SJCRH30 (cell line): Measurements from ENCODE around the gene UTF1. TPM values are rescaled to one million over a fixed set of nuclear protein-coding genes. Genes with fewer than 3 reads are reported as not detected.
"Not testable (repeated sequence)": the region's sequence is repeated elsewhere in the genome, so short reads cannot be mapped to it uniquely, and the experiment has no call there.

Experiments used
- DNase-seq, 2 experiments: peaks; one replicate each; pipeline ENCODE4 v3.0.0-alpha.2; 2015 to 2020
- H3K27ac ChIP-seq: fragments of 250-450 bp; sonication (Bioruptor Pico); 2 replicates; pipeline ENCODE4 v1.5.1; 2020; ENCODE audit warnings: mild to moderate bottlenecking, moderate library complexity
- H3K27me3 ChIP-seq: fragments of 250-450 bp; sonication (Bioruptor Pico); 2 replicates; pipeline ENCODE4 v1.5.1; 2020; ENCODE audit warnings: mild to moderate bottlenecking, moderate library complexity
- H3K36me3 ChIP-seq: fragments of 250-450 bp; sonication (Bioruptor Pico); 2 replicates; pipeline ENCODE4 v1.5.1; 2020; ENCODE audit warnings: mild to moderate bottlenecking, moderate library complexity
- H3K4me1 ChIP-seq: fragments of 250-450 bp; sonication (Bioruptor Pico); 2 replicates; pipeline ENCODE4 v1.5.1; 2020; ENCODE audit warnings: mild to moderate bottlenecking, moderate library complexity
- H3K4me3 ChIP-seq: fragments of 250-450 bp; sonication (Bioruptor Pico); 2 replicates; pipeline ENCODE4 v1.5.1; 2020; ENCODE audit warnings: mild to moderate bottlenecking, moderate library complexity
- H3K9me3 ChIP-seq: fragments of 250-450 bp; sonication (Bioruptor Pico); replicated peaks from 2 replicates; pipeline ENCODE4 v1.5.1; 2020; ENCODE audit warnings: mild to moderate bottlenecking, moderate library complexity
- total RNA-seq: library from RNA; depleted of rRNA; stranded (reverse); fragments of >200 nt; shearing (Covaris generic); gene quantifications from 2 replicates; pipeline ENCODE4 v1.2.3, GENCODE V29; 2014

Gene UTF1
- total RNA-seq, 1 experiment from 2014 or later: not detected

DNA sequence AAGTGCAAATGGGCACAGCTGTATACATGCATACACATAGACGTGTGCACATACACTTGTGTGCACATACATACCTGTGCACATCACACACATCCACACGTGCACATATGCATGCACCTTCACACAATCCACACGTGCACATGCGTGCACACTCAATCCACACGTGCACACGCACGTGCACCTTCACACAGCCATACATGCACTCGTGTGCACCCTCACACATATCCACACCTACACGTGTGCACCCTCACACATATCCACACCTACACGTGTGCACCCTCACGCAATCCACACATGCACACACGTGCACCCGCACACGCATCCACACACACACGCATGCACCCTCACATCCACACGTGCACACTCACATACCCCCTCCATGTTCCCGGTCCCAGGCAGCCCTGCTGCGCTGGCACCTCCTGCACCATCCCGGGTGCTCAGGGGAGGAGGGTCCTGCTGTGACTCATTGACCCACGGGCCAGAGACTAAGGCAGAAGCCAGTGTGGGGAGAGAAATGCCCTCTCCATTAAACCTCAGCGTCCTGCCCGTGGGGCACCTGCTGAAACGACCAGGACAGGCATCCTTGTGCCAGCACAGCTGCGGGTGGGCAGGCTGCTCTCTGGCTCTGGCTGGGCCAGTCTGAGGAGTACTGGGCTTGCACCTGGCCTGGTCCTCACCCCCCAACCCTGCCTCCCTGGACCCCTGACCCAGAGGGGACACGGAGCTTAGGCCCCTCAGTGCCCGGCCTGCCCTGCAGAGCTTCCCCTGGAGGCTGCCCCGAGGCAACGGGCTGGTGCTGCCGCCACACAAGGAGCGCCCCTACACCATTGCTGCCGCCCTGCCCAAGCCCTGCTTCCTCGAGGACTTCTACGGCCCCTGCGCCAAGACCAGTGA is 17.8 kb upstream of the UTF1 start:
- no peaks in the 10 kb centered on the region for H3K27me3 ChIP-seq
- no peak overlapping the region for H3K4me3 ChIP-seq
- H3K4me1 ChIP-seq: no peaks in the 10 kb centered on the region
- no peaks in the 10 kb centered on the region for H3K36me3 ChIP-seq
- H3K27ac ChIP-seq: no peak overlapping the region
- DNase-seq: no peak
- H3K9me3 ChIP-seq: no peaks in the 10 kb centered on the region

DNA sequence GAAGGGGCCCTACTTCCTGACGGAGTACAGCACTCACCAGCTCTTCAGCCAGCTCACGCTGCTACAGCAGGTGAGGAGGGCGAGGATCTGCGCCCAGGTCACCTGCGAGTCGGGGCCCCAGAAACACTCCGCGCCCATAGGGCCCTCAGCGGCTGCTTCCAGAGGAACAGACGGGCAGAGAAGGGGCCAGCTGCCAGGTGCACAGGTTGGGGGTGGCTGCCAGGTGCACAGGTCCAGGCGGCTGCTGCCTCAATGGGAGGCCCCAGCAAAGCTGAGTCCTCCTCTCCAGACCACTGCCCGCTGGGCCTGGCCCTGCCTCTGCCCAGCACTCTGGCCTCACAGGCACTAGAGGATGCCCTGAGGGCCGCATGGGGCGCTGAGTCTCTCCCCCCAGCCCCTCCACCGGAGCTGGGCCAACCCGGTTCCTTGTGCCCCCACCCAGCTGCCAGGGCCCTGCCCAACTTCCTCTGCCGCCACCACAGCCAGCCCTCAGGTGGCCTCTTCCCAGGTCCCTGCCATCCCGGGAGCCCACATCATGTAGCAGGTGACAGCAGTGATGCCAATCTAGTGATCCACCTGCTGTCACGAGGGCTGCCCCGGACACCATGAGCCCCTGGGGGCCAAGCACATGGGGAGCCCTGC is 17.0 kb upstream of the UTF1 start:
- H3K27ac ChIP-seq: no peak overlapping the region
- H3K4me3 ChIP-seq: no peak overlapping the region
- H3K9me3 ChIP-seq: no peaks in the 10 kb centered on the region
- H3K27me3 ChIP-seq: no peaks in the 10 kb centered on the region
- no peaks in the 10 kb centered on the region for H3K36me3 ChIP-seq
- DNase-seq: no peak
- no peaks in the 10 kb centered on the region for H3K4me1 ChIP-seq

DNA sequence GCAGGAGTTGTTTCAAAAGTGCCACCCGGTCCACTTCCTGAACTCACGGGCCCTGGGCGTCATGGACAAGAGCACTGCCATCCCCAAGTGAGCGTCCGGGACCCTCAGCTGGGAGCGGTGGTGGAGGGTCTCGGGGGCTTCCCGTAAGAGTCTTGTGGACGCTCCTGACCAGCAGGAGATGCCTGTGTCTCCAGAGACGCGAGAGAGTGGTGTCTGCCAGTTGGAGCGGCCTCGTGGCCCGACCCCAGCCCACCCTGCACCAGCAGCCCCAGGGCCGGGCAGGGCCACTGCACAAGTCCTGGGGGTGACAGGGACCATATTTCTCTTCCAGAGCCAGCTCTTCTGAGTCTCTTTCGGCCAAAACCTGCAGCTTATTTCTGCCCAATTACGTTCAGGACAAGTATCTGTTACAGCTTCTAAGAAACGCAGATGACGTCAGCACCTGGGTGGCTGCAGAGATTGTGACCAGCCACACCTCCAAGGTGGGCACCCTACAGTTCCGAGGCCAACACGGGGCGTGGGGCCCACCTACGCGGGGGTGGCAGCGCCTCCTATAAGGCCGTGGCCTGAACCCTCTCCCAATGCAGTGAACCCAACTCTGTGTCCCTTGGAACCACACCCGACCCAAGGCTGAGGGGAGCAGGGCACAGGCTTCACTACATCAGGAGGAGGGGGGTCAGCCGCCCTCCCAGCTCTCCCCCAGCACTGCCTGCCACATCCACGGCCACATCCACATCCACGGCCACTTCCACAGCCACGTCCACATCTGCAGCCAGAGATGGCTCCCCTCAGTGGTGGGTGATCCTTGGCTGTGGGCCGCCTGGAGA is 16.2 kb upstream of the UTF1 start:
- Histone ChIP-seq H3K27ac (no peak overlapping the region), H3K9me3 (no peaks in the 10 kb centered on the region), H3K4me1 (no peaks in the 10 kb centered on the region), H3K36me3 (no peaks in the 10 kb centered on the region), H3K4me3 (no peak overlapping the region), H3K27me3 (no peaks in the 10 kb centered on the region)
- no peak for DNase-seq

DNA sequence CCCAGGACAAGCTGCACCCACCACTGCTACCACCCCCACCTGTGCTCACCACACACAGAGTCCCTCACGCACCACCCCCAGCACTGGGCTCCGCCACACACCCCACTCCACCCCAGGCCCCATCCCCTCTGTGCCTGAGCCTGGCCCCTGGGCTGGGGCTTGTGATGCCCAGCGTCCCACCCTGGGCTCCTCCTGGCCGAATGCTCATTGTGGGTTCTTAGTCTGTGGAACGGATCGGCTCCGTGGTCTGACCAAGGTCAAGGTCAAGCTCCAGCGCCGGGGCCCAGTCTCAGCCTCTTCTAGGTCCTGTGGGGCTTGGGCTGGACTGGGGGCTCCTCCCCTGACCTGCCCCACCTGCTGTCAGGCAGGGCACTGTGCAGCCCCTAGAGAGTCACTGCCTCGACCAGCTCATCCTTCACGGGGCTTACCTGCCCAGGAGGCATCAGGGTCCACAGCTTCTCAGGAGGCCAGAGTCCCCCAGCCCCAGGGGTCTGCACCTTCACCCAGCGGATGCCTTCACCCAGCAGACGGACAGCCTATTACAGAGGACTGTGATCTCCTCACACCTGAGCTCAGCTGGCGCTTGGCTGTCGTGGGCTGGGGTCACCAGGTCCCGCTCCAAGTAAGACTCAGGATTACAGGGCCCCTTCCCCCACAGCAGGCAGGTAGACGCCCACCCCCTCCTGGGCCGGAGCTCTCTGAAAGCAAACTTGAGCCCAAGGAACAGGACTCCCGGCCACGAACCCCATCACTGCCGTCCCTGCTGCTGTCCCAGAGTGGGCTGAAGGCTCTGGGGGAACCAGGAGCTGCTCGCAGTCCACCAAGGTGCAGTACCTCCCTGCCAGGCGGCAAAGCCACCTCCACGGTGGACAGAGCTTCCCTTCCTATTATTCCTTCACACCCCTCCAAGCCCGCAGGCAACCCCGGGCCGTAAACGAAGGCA is 15.3 kb upstream of the UTF1 start:
- H3K4me3 ChIP-seq: no peak overlapping the region
- H3K4me1 ChIP-seq: no peaks in the 10 kb centered on the region
- no peaks in the 10 kb centered on the region for H3K9me3 ChIP-seq
- DNase-seq: no peak
- H3K27ac ChIP-seq: no peak overlapping the region
- H3K27me3 ChIP-seq: no peaks in the 10 kb centered on the region
- no peaks in the 10 kb centered on the region for H3K36me3 ChIP-seq

DNA sequence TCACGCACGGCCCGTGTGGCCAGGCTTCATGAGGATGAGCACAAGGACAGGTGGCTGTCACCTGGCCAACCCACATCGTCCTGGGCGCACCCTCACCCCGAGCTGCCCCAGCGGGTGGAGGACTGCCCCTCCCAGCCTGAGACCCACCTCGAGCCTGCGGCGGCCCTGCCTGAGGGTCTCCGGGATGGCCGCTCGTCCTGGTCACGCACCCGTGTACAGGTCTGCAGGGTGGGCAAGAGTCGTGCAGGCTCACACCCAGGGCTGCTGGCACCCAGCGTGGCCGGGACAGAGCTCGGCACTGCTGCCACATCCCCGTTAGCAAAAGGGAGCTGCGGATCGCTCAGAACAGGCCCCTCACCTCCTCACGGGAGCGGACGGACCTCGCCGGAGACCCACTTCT is 14.4 kb upstream of the UTF1 start:
- H3K36me3 ChIP-seq: no peaks in the 10 kb centered on the region
- H3K27me3 ChIP-seq: no peaks in the 10 kb centered on the region
- no peak for DNase-seq
- no peaks in the 10 kb centered on the region for H3K4me1 ChIP-seq
- no peak overlapping the region for H3K4me3 ChIP-seq
- no peak overlapping the region for H3K27ac ChIP-seq
- H3K9me3 ChIP-seq: no peaks in the 10 kb centered on the region

DNA sequence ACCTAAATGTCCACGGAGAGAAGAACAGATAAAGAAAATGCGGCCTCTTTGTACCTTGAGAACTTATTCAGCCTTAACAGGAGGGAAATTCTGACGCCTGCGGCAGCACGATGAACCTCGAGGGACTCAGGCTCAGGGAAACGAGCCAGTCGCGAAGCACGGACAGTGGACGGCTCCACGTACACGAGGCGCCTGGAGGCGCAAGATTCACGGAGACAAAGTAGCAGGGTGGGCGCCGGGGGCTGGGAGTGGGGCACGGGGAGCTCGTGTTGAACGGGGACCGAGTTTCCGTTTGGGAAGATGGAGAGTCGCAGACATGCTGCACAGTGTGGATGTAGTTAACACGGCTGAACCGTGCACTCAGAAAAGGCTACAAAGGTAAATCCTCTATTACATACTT is 13.2 kb upstream of the UTF1 start:
- no peak for DNase-seq
- no peaks in the 10 kb centered on the region for H3K4me1 ChIP-seq
- H3K9me3 ChIP-seq: no peaks in the 10 kb centered on the region
- no peaks in the 10 kb centered on the region for H3K27me3 ChIP-seq
- no peak overlapping the region for H3K27ac ChIP-seq
- H3K4me3 ChIP-seq: no peak overlapping the region
- H3K36me3 ChIP-seq: no peaks in the 10 kb centered on the region

GRCh38 chr10:133217800-133218589 is 12.0 kb upstream of the UTF1 start:
- Histone ChIP-seq H3K27me3 (no peaks in the 10 kb centered on the region), H3K36me3 (no peaks in the 10 kb centered on the region), H3K27ac (no peak overlapping the region), H3K9me3 (no peaks in the 10 kb centered on the region), H3K4me3 (no peak overlapping the region), H3K4me1 (no peaks in the 10 kb centered on the region)
- DNase-seq: no peak

DNA sequence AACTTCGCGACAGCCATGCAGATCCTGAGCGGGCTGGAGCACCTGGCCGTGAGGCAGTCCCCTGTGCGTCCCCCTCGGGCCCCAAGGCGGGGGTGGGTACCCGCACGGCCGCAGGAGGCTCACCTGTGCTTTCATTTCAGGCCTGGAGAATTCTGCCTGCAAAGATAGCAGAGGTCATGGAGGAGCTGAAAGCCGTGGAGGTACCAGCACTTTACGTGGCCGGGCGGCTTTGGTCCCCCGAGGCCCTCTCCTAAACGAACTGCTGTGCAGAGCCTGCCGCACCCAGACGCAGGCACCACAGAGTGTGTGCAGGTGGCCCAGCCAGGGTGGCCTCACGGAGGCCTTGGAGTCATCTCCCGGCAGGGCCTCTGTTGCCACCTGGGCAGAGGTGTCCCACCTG is 11.1 kb upstream of the UTF1 start:
- no peaks in the 10 kb centered on the region for H3K27me3 ChIP-seq

GRCh38 chr10:133219782-133220181 is 10.2 kb upstream of the UTF1 start:
- Histone ChIP-seq H3K4me3 (no peak overlapping the region), H3K27me3 (no peaks in the 10 kb centered on the region), H3K4me1 (no peaks in the 10 kb centered on the region), H3K36me3 (no peaks in the 10 kb centered on the region), H3K9me3 (no peaks in the 10 kb centered on the region), H3K27ac (no peak overlapping the region)
- DNase-seq: no peak

More for the DNA sequence above, 11.1 kb upstream of the UTF1 start:
- no peaks in the 10 kb centered on the region for H3K4me1 ChIP-seq
- no peaks in the 10 kb centered on the region for H3K9me3 ChIP-seq
- H3K36me3 ChIP-seq: no peaks in the 10 kb centered on the region
- H3K27ac ChIP-seq: no peak overlapping the region
- no peak for DNase-seq
- H3K4me3 ChIP-seq: no peak overlapping the region

- Histone ChIP-seq H3K27ac (no peak overlapping the region), H3K36me3 (no peaks in the 10 kb centered on the region), H3K4me1 (no peaks in the 10 kb centered on the region), H3K9me3 (no peaks in the 10 kb centered on the region), H3K27me3 (no peaks in the 10 kb centered on the region), H3K4me3 (no peak overlapping the region)
- DNase-seq: no peak
These were observed 8.7 kb upstream of the UTF1 start for GRCh38 chr10:133221331-133221730.

DNA sequence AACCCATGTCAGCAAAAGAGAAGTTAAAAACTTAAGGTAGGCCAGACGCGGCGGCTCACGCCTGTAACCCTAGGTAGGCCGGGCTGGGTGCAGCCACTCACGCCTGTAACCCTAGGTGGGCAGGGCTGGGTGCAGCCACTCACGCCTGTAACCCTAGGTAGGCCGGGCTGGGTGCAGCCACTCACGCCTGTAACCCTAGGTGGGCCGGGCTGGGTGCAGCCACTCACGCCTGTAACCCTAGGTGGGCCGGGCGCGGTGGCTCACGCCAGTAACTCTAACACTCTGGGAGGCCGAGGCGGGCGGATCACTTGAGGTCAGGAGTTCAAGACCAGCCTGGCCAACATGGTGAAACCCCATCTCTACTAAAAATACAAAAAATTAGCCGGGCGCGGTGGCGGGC is 8.3 kb upstream of the UTF1 start:
- not testable (repeated sequence) for H3K27ac ChIP-seq, H3K4me3 ChIP-seq, H3K4me1 ChIP-seq, DNase-seq, H3K27me3 ChIP-seq, H3K9me3 ChIP-seq, H3K36me3 ChIP-seq

DNA sequence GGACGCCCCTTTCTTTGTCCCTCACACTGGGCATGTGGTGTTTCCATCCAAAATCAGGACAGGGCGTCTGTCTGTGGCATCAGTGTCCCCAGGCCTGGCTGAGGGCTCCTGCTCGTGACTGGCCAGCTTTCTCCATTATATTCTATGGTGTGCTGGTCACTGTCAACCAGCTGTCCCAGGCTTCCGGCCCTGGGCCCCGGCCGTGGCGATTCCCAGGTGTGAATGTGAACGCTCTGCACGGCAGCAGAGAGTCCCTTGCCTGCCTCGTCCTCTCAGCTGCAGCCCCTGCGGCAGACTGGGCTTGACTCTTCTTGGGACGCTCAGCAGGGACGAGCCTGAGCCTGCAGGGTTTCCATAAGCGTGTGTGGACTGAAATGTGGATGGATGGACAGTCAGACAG is 5.9 kb upstream of the UTF1 start:
- H3K9me3 ChIP-seq: no peaks in the 10 kb centered on the region
- no peaks in the 10 kb centered on the region for H3K36me3 ChIP-seq
- no peaks in the 10 kb centered on the region for H3K4me1 ChIP-seq
- H3K27ac ChIP-seq: no peak overlapping the region
- DNase-seq: no peak
- H3K4me3 ChIP-seq: no peak overlapping the region
- H3K27me3 ChIP-seq: no peaks in the 10 kb centered on the region

DNA sequence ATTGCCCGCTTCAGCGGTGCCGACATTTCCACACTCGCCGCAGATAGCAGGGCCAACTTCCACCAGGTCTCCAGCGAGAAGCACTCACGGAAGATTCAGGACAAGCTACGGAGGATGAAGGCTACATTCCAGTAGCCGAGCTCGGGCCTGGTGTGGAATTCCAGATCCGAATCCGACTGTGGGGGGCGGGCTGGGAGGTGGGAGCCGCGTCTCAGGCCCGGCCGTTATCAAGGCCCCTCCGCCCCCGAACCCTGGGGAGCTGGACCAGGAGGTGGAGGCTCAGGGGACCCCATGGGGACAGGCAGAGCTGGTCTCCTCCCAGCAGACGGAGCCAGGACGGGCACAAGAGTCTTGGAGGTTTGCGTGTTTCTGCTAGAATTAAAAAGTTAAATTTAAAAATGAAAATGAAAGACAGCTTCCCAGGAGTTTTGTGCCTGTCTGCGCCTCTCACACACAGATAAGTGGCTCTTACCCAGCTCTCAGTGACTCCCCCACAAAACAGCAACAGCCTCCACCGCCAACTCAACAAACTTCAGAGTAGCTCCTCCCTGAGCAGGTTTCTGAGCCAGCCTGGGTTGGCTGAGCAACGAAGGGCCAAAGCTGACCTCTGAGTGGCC is 5.2 kb upstream of the UTF1 start:
- Histone ChIP-seq H3K36me3 (no peaks in the 10 kb centered on the region), H3K4me1 (no peaks in the 10 kb centered on the region), H3K9me3 (no peaks in the 10 kb centered on the region), H3K27me3 (no peaks in the 10 kb centered on the region), H3K27ac (no peak overlapping the region), H3K4me3 (no peak overlapping the region)
- no peak for DNase-seq
